Measurements from ENCODE around the gene ATP9A.

GRCh38 chr20:51802170-51802751 lies 34.1 kb upstream of the ATP9A start, which contains the start of gene SALL4:
- TF ChIP-seq CTCF (IDR thresholded peaks at IDR 0.05; ENCODE audit: low read depth, low read length, poor library complexity, severe bottlenecking) (no peak), EZH2phosphoT487 (IDR thresholded peaks at IDR 0.05; ENCODE audit: borderline replicate concordance, low read length) (no peak)

Data from DOHH2 (cell line).